ENCODE data around the gene RBM33. TPM values are rescaled to one million over a fixed set of nuclear protein-coding genes. Genes with fewer than 3 reads are reported as not detected.

The RBM33 gene
- total RNA-seq, 1 experiment from 2014 or later: 80.5 TPM

DNA sequence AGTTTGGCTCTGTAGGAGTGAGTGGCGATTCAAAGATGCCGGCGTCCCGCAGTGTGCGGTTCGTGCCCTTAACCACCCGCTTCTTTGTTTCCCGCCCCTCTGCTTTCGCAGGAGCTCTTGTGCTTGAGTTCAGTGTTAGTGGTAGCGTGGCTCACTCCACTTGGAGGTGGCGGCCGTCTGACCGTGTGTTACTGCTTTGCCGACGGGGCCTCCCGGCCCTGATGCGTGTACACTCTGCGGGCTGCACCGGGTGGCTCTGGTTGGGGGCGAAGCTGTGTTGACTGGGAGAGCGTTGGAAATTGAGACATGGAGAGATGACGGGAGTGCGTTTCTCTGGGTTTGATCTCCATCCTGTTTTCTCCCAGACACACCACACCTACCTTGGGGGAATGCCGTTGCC is 136.4 kb downstream of the RBM33 start:
- intact Hi-C loops (cut with micrococcal nuclease): no loop called here

DNA sequence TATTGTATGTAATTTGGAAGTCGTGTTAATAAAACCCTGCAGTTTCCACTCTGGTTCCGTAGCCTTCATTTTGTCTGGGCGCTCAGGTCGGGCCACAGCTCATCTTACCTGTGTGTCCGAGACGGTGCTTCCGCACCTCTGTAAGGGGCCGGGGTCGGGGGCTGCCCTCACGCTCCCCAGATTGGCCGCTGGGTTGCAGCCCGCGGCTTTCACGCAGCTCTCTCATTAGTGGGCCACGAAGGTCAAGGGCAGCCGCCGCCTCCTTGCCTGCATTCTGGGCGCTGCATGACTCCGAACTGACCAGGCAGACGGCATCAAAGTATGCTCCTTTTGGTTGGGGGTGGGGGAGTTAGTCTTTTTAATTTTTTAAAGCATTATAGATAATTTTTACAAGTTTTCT is 137.0 kb downstream of the RBM33 start:
- peaks cover 42% of the 10 kb centered on the region for H3K36me3 Mint-ChIP-seq (ENCODE audit: insufficient read depth, unreplicated experiment)
- no TSS peak for BruUV-seq (replicated peaks)

More for the DNA sequence above, 136.4 kb downstream of the RBM33 start:
- TF ChIP-seq, protein P1, sequence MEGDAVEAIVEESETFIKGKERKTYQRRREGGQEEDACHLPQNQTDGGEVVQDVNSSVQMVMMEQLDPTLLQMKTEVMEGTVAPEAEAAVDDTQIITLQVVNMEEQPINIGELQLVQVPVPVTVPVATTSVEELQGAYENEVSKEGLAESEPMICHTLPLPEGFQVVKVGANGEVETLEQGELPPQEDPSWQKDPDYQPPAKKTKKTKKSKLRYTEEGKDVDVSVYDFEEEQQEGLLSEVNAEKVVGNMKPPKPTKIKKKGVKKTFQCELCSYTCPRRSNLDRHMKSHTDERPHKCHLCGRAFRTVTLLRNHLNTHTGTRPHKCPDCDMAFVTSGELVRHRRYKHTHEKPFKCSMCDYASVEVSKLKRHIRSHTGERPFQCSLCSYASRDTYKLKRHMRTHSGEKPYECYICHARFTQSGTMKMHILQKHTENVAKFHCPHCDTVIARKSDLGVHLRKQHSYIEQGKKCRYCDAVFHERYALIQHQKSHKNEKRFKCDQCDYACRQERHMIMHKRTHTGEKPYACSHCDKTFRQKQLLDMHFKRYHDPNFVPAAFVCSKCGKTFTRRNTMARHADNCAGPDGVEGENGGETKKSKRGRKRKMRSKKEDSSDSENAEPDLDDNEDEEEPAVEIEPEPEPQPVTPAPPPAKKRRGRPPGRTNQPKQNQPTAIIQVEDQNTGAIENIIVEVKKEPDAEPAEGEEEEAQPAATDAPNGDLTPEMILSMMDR (IDR thresholded peaks at IDR 0.05; ENCODE audit: unreplicated experiment): no peak
- H3K27me3 Mint-ChIP-seq (ENCODE audit: insufficient read depth, unreplicated experiment): no peaks in the 10 kb centered on the region
- POLR2A ChIA-PET: no interaction called here
- no TSS peak for BruUV-seq (replicated peaks)
- DNase-seq (ENCODE audit: unreplicated experiment): no peak
- no peak overlapping the region for H3K4me3 Mint-ChIP-seq (ENCODE audit: unreplicated experiment)
- H3K36me3 Mint-ChIP-seq (ENCODE audit: insufficient read depth, unreplicated experiment): peaks cover 47% of the 10 kb centered on the region
- no peaks in the 10 kb centered on the region for H3K4me1 Mint-ChIP-seq (ENCODE audit: insufficient read depth, unreplicated experiment)
- no peaks in the 10 kb centered on the region for H3K9me3 Mint-ChIP-seq (ENCODE audit: unreplicated experiment)
- CTCF ChIA-PET: interaction anchor here (1.7 to 2.2 kb wide), 2 partner anchors 11 to 14 kb away, joined by 6 to 14 read pairs; no protein-coding TSS in a partner anchor
- H3K27ac Mint-ChIP-seq (ENCODE audit: low read depth, unreplicated experiment): no peak overlapping the region

DNA sequence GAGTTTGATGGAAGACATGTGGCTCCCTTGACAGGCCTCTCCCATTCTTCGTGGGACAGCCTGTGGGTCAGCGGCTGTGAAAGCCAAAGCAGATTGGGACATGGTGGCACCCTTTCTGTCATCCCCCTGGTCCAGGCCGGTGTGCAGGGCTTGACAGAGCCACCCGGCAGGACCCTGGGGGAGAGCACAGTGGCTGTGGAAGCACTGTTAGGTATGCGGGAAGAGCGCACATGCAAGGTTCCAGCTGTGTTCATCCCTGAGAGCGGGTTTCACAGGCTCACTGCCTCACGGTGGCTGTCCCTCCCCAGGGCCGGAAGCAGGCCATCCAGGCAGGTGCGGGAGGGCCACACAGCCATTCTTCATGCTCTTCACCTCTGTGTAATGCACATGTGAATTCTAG is 138.0 kb downstream of the RBM33 start:
- Mint-ChIP-seq H3K27ac (ENCODE audit: low read depth, unreplicated experiment) (no peak overlapping the region), H3K4me3 (ENCODE audit: unreplicated experiment) (no peak overlapping the region), H3K36me3 (ENCODE audit: insufficient read depth, unreplicated experiment) (peaks cover 32% of the 10 kb centered on the region), H3K27me3 (ENCODE audit: insufficient read depth, unreplicated experiment) (no peaks in the 10 kb centered on the region), H3K9me3 (ENCODE audit: unreplicated experiment) (no peaks in the 10 kb centered on the region), H3K4me1 (ENCODE audit: insufficient read depth, unreplicated experiment) (no peaks in the 10 kb centered on the region)
- no peak for DNase-seq (ENCODE audit: unreplicated experiment)
- POLR2A ChIA-PET: interaction anchor here (0.7 kb wide), 1 partner anchor 12 kb away, joined by 3 read pairs; no protein-coding TSS in a partner anchor
- TF ChIP-seq, protein P1 (IDR thresholded peaks at IDR 0.05; ENCODE audit: unreplicated experiment): no peak
- CTCF ChIA-PET: no interaction called here
- intact Hi-C loops (cut with micrococcal nuclease): no loop called here
- BruUV-seq (replicated peaks): no TSS peak

More for the DNA sequence above, 137.0 kb downstream of the RBM33 start:
- POLR2A ChIA-PET: interaction anchor here (0.7 kb wide), 1 partner anchor 13 kb away, joined by 3 read pairs; no protein-coding TSS in a partner anchor
- CTCF ChIA-PET: no interaction called here
- no peaks in the 10 kb centered on the region for H3K4me1 Mint-ChIP-seq (ENCODE audit: insufficient read depth, unreplicated experiment)
- no peaks in the 10 kb centered on the region for H3K9me3 Mint-ChIP-seq (ENCODE audit: unreplicated experiment)
- TF ChIP-seq, protein P1 (IDR thresholded peaks at IDR 0.05; ENCODE audit: unreplicated experiment): no peak
- no peaks in the 10 kb centered on the region for H3K27me3 Mint-ChIP-seq (ENCODE audit: insufficient read depth, unreplicated experiment)
- H3K27ac Mint-ChIP-seq (ENCODE audit: low read depth, unreplicated experiment): no peak overlapping the region
- intact Hi-C loops (cut with micrococcal nuclease): no loop called here
- no peak overlapping the region for H3K4me3 Mint-ChIP-seq (ENCODE audit: unreplicated experiment)
- no peak for DNase-seq (ENCODE audit: unreplicated experiment)

DNA sequence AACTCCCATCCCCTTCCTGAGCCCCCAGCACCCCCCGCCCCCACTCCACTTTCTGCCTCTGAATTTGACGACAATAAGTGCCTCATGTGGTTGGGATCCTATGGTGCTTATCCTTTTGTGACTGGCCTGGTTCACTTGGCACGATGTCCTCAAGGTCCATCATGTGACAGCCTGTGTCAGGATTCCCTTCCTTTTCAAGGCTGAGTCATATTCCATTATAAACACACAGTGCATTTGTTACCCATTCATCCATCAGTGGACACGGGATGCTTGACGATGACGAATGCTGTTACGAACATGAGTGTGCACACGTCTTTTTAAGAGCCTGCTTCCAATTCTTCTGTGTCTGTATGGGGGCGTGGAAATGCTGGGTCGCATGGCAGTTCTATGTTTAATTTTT is 141.1 kb downstream of the RBM33 start:
- Mint-ChIP-seq H3K9me3 (ENCODE audit: unreplicated experiment) (no peaks in the 10 kb centered on the region), H3K27ac (ENCODE audit: low read depth, unreplicated experiment) (no peak overlapping the region), H3K27me3 (ENCODE audit: insufficient read depth, unreplicated experiment) (no peaks in the 10 kb centered on the region), H3K4me1 (ENCODE audit: insufficient read depth, unreplicated experiment) (no peaks in the 10 kb centered on the region), H3K36me3 (ENCODE audit: insufficient read depth, unreplicated experiment) (peaks cover 19% of the 10 kb centered on the region), H3K4me3 (ENCODE audit: unreplicated experiment) (no peak overlapping the region)
- ChIA-PET CTCF (no interaction called here), POLR2A (no interaction called here)
- no peak for DNase-seq (ENCODE audit: unreplicated experiment)
- BruUV-seq (replicated peaks): no TSS peak
- intact Hi-C loops (cut with micrococcal nuclease): no loop called here
- TF ChIP-seq, protein P1 (IDR thresholded peaks at IDR 0.05; ENCODE audit: unreplicated experiment): no peak

All from MCF 10A (cell line).